HCT116 (cell line): Measurements from ENCODE around the gene ARFRP1.

Experiments
- EZH2 ChIP-seq: fragments of 200-600 bp; sonication (generic); IDR thresholded peaks from 2 replicates; pipeline ENCODE4 v1.6.1; 2017; ENCODE audit warnings: antibody characterized with exemption, mixed run types
- JUND ChIP-seq: IDR thresholded peaks from 2 replicates; pipeline ENCODE4 v1.6.1; 2012
- POLR2A ChIP-seq: IDR thresholded peaks from 2 replicates; pipeline ENCODE4 v1.7.0; 2011; ENCODE audit warnings: borderline replicate concordance; ENCODE audit not compliant: insufficient read depth, insufficient read length; ENCODE audit errors: extremely low read depth
- POLR2AphosphoS5 ChIP-seq: IDR thresholded peaks from 2 replicates; pipeline ENCODE4 v1.6.1; 2011; ENCODE audit warnings: mild to moderate bottlenecking, low read depth, low read length, moderate library complexity
- SP1 ChIP-seq: IDR thresholded peaks from 2 replicates; pipeline ENCODE4 v1.6.1; 2012; ENCODE audit warnings: low read depth
- TF ChIP-seq, protein P1 (sequence below), 3 experiments: fragments of 200-600 bp in 1 of 3; sonication (generic) in 1 of 3; IDR thresholded peaks in 2 of 3; conservative IDR thresholded peaks in 1 of 3; 2 replicates each; pipeline ENCODE4 v1.5.1; 2012 to 2017; ENCODE audit warnings: low read depth in 2 of 3, low read length in 2 of 3, antibody characterized with exemption in 1 of 3, borderline replicate concordance in 1 of 3, control low read depth in 1 of 3, mild to moderate bottlenecking in 1 of 3, mixed read lengths in 1 of 3, mixed run types in 1 of 3, moderate library complexity in 1 of 3; ENCODE audit not compliant: insufficient read depth in 1 of 3
- TF ChIP-seq, protein P2 (sequence below): IDR thresholded peaks from 2 replicates; pipeline ENCODE4 v1.6.1; 2012; ENCODE audit warnings: low read depth

DNA sequence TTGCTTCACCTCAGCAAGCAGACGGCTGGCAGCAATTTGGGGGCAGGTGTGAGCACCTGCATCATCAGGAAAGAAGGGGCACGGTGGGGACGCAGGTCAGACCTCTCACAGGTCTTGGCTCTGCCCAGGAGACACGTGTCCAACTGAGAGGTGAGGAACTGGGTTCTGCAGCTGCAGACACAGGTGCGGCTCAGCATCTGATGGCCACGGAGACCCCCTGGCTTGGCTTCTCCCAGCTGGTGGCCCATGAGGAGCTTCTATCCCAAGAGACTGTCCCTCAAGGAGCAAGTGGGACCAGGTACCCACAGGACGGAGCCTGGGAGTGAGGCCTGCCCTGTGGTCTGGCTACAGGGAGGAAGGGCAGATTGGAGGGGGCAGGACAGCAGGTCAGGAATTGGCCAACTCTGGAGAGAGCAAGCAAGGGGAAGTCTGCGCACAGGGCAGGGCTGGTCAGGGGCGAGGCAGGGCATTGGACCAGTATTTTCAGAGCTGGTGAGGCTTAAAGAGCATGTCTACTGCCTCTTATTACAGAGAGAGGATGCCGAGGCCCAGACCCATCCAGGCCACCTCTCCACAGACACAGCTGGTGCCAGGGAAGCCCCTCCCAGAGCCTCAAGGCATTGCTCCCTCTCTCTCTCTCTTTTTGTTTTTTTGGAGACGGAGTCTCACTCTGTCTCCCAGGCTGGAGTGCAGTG is 58.7 kb downstream of the ARFRP1 start:
- TF ChIP-seq, protein P1, sequence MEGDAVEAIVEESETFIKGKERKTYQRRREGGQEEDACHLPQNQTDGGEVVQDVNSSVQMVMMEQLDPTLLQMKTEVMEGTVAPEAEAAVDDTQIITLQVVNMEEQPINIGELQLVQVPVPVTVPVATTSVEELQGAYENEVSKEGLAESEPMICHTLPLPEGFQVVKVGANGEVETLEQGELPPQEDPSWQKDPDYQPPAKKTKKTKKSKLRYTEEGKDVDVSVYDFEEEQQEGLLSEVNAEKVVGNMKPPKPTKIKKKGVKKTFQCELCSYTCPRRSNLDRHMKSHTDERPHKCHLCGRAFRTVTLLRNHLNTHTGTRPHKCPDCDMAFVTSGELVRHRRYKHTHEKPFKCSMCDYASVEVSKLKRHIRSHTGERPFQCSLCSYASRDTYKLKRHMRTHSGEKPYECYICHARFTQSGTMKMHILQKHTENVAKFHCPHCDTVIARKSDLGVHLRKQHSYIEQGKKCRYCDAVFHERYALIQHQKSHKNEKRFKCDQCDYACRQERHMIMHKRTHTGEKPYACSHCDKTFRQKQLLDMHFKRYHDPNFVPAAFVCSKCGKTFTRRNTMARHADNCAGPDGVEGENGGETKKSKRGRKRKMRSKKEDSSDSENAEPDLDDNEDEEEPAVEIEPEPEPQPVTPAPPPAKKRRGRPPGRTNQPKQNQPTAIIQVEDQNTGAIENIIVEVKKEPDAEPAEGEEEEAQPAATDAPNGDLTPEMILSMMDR (IDR thresholded peaks at IDR 0.05 in 2 of 3, conservative IDR thresholded peaks at IDR 0.05 in 1 of 3; ENCODE audit: borderline replicate concordance in 1 of 3, insufficient read depth in 1 of 3, low read depth in 2 of 3, low read length in 2 of 3) = no peak
- TF ChIP-seq, protein P2, sequence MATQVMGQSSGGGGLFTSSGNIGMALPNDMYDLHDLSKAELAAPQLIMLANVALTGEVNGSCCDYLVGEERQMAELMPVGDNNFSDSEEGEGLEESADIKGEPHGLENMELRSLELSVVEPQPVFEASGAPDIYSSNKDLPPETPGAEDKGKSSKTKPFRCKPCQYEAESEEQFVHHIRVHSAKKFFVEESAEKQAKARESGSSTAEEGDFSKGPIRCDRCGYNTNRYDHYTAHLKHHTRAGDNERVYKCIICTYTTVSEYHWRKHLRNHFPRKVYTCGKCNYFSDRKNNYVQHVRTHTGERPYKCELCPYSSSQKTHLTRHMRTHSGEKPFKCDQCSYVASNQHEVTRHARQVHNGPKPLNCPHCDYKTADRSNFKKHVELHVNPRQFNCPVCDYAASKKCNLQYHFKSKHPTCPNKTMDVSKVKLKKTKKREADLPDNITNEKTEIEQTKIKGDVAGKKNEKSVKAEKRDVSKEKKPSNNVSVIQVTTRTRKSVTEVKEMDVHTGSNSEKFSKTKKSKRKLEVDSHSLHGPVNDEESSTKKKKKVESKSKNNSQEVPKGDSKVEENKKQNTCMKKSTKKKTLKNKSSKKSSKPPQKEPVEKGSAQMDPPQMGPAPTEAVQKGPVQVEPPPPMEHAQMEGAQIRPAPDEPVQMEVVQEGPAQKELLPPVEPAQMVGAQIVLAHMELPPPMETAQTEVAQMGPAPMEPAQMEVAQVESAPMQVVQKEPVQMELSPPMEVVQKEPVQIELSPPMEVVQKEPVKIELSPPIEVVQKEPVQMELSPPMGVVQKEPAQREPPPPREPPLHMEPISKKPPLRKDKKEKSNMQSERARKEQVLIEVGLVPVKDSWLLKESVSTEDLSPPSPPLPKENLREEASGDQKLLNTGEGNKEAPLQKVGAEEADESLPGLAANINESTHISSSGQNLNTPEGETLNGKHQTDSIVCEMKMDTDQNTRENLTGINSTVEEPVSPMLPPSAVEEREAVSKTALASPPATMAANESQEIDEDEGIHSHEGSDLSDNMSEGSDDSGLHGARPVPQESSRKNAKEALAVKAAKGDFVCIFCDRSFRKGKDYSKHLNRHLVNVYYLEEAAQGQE = no peak
- TF ChIP-seq JUND (no peak), SP1 (no peak), POLR2AphosphoS5 (no peak), POLR2A (no peak), EZH2 (no peak)
